Measurements from ENCODE around the gene MTRR. TPM values are rescaled to one million over a fixed set of nuclear protein-coding genes. Genes with fewer than 3 reads are reported as not detected.

MTRR gene
- total RNA-seq = 32.3 and 48.1 TPM in 2 replicates

GRCh38 chr5:7868773-7869473, at the start of gene MTRR, which contains the start of gene FASTKD3:
Gene MTRR (plus strand): TSS chr5:7869148. CDS start chr5:7870795, 1,647 bp downstream.
Gene FASTKD3 (minus strand): TSS chr5:7869031. CDS start chr5:7868083, 948 bp downstream.

GRCh38 chr5:7850395-7851239, 18.3 kb upstream of the MTRR start, which contains the start of gene CFAP90:
Gene CFAP90 (minus strand): TSS chr5:7851133. CDS start chr5:7851021, 112 bp downstream.

Other genes with a start within 250 kb of the MTRR start
- not detected in 2 replicates for gene CFAP90, start 18.0 kb upstream of the MTRR start, total RNA-seq
- 12.7 and 15.8 TPM in 2 replicates for gene FASTKD3, start 117 bp upstream of the MTRR start, total RNA-seq